Fibroblast of the aortic adventitia (primary cell): Measurements from ENCODE around the gene H1-8. TPM values are rescaled to one million over a fixed set of nuclear protein-coding genes. Genes with fewer than 3 reads are reported as not detected.

Source experiments
- DNase-seq: peaks from one replicate; pipeline ENCODE4 v3.0.0-alpha.2; 2010; ENCODE audit warnings: low read depth
- H3K4me3 ChIP-seq: 2 replicates; pipeline ENCODE4 v1.5.1; 2011; ENCODE audit warnings: low read depth, mild to moderate bottlenecking, control low read depth, low read length, moderate library complexity
- CTCF ChIP-seq: IDR thresholded peaks from 2 replicates; pipeline ENCODE4 v1.5.1; 2011; ENCODE audit warnings: mild to moderate bottlenecking, low read length, control low read depth, inconsistent platforms; ENCODE audit not compliant: insufficient read depth
- total RNA-seq: library from RNA; depleted of rRNA; stranded (reverse); fragments of >200 nt; gene quantifications from 2 replicates; pipeline ENCODE4 v1.2.3, GENCODE V29; 2012; ENCODE audit warnings: low replicate concordance

The H1-8 gene
- total RNA-seq, 1 donor: not detected

- DNase-seq: no peak
- H3K4me3 ChIP-seq: no peak overlapping the region
- TF ChIP-seq CTCF: no peak
Measured at GRCh38 chr3:129561619-129562248, 18.8 kb downstream of the H1-8 start.

DNA sequence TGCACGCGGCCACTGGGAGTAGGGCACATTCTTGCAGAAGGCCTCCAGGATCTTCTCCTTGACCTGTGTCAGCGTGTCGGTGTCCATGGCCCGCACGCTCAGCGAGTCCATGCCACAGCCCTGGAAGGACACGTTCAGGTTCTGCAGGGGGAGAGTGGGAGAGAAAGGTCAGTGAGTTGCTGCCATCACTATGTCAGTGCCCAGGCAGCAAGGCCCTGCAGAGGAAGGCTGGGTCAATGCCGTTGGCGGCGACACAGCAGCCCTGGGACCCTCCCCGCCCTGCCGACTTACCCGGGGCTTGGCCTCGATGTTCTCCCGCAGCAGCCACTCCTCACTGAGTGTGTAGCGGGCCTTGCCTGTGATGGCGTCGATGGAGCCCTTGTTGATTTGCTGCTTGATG is 19.8 kb downstream of the H1-8 start:
- no peak for TF ChIP-seq CTCF

DNA sequence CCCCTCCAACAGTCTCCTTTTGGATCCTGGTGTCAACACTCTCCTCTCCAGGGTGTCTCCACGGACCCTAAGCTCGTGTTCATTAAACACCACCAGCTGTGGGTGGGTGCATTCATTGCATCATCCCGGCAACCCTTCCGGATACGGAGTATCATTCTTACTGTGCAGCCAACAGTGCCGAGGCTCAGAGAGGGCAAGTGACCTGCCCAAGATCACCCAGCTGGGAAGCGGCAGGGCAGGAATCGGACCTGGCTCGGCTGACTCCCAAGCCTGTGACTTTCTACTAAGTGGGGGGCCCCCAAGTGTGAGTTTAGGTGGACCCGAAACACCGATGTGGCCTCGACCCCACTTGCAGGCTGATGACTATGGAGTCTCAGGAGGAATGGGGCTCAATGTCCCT is 20.4 kb downstream of the H1-8 start:
- no peak for TF ChIP-seq CTCF
- no peak overlapping the region for H3K4me3 ChIP-seq
- DNase-seq: no peak

More for the DNA sequence above, 19.8 kb downstream of the H1-8 start:
- no peak overlapping the region for H3K4me3 ChIP-seq
- DNase-seq: no peak

DNA sequence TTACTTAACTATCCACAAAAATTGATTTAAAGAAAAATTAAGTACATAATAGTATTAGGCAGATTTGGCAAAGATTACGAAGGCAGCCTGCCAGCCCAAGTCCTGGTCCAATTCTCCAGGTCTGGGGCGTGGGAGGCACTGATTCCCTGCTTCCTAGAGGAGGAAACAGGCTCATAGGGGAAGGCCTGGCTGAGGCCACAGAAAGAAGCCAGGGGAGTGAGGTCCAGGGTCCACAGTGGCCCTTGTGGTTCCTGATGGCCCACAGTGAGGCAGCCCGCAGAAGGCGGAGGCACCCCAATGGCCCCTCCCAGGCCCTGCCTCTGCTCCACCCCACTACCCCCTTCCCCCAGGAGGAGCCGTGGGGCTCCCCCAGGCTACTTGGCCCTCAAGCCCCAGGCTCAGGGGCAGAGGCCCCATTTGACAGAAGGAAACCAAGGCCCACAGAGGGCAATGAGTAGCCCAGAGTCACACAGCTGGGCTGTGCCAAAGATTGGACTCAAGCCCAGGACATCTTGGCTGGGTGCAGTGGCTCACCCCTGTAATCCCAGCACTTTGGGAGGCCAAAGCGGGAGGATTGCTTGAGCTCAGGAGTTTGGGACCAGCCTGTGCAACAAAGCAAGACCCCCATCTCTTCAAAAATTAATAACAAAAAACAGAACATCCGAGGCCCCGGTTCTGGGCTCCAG is 21.0 kb downstream of the H1-8 start:
- no peak for TF ChIP-seq CTCF
- H3K4me3 ChIP-seq: no peak overlapping the region
- DNase-seq: peak; percentile 35

GRCh38 chr3:129564981-129565644 is 22.1 kb downstream of the H1-8 start:
- H3K4me3 ChIP-seq: no peak overlapping the region
- TF ChIP-seq CTCF: no peak
- DNase-seq: no peak

- no peak for TF ChIP-seq CTCF
Measured at GRCh38 chr3:129565902-129566301, 22.9 kb downstream of the H1-8 start.

More at GRCh38 chr3:129565902-129566301, 22.9 kb downstream of the H1-8 start:
- no peak for DNase-seq
- no peak overlapping the region for H3K4me3 ChIP-seq
